RWPE2 (cell line): ENCODE results near the gene RLN3.
A peak's percentile ranks its signal among the peaks of the same experiment; 100 is the strongest.
"Not testable (repeated sequence)": the region's sequence is repeated elsewhere in the genome, so short reads cannot be mapped to it uniquely, and the experiment has no call there.

ENCODE experiments used
- ATAC-seq: fragments of 200-7000 bp; cut with Tn5 transposase; 3 replicates; pipeline ENCODE4 v1.9.1; 2021; ENCODE audit warnings: low read depth
- DNase-seq: peaks from one replicate; pipeline ENCODE4 v3.0.0-alpha.2; 2020; ENCODE audit warnings: low spot score
- H3K27ac ChIP-seq: fragments of 450-650 bp; 2 replicates; pipeline ENCODE4 v1.5.1; 2017; ENCODE audit warnings: mild to moderate bottlenecking; ENCODE audit not compliant: poor library complexity, severe bottlenecking
- H3K27me3 ChIP-seq: fragments of 250-450 bp; sonication (Bioruptor Pico); 2 replicates; pipeline ENCODE4 v1.5.1; 2021; ENCODE audit warnings: mild to moderate bottlenecking, moderate library complexity; ENCODE audit not compliant: insufficient read depth, poor library complexity, severe bottlenecking
- H3K36me3 ChIP-seq: fragments of 250-450 bp; sonication (Bioruptor Pico); 2 replicates; pipeline ENCODE4 v1.5.1; 2020; ENCODE audit warnings: low read depth, mild to moderate bottlenecking, moderate library complexity
- H3K4me1 ChIP-seq: fragments of 250-450 bp; sonication (Bioruptor Pico); 2 replicates; pipeline ENCODE4 v1.5.1; 2021; ENCODE audit warnings: mild to moderate bottlenecking, moderate library complexity; ENCODE audit not compliant: insufficient read depth, poor library complexity, severe bottlenecking
- H3K4me3 ChIP-seq: fragments of 250-450 bp; sonication (Bioruptor Pico); 2 replicates; pipeline ENCODE4 v1.5.1; 2021; ENCODE audit warnings: mild to moderate bottlenecking, moderate library complexity; ENCODE audit not compliant: severe bottlenecking
- H3K9me3 ChIP-seq: fragments of 250-450 bp; sonication (Bioruptor Pico); 2 replicates; pipeline ENCODE4 v1.5.1; 2021; ENCODE audit warnings: mild to moderate bottlenecking, moderate library complexity; ENCODE audit not compliant: severe bottlenecking
- TF ChIP-seq, protein P1 (sequence below): fragments of 450-650 bp; IDR thresholded peaks from one replicate; pipeline ENCODE4 v1.5.1; 2017; ENCODE audit warnings: mild to moderate bottlenecking, moderate library complexity; ENCODE audit not compliant: poor library complexity, severe bottlenecking

The RLN3 gene

DNA sequence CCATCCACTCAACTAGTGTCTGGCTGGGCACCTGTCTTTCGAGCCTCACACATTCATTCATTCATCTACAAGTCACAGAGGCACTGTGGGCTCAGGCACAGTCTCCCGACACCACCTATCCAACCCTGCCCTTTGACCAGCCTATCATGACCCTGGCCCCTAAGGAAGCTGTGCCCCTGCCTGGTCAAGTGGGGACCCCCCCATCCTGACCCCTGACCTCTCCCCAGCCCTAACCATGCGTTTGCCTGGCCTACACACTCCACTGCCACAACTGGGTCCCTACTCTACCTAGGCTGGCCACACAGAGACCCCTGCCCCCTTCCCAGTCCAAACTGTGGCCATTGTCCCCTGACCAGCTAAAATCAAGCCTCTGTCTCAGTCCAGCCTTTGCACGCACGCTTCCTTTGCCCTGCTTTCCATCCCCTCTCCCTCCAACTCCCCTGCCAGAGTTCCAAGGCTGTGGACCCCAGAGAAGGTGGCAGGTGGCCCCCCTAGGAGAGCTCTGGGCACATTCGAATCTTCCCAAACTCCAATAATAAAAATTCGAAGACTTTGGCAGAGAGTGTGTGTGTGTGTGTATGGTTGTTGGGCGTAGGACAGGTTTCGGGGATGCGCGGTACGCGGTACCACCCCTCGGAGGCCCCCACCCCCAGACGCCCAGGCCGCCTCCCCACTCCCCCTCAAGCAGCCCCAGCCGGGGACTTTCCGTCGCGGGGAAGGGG, 3.2 kb downstream of the RLN3 start:
- no peak overlapping the region for H3K27ac ChIP-seq
- DNase-seq (no peak), ATAC-seq (no peak; the same call in 2 of the 3 replicates)

DNA sequence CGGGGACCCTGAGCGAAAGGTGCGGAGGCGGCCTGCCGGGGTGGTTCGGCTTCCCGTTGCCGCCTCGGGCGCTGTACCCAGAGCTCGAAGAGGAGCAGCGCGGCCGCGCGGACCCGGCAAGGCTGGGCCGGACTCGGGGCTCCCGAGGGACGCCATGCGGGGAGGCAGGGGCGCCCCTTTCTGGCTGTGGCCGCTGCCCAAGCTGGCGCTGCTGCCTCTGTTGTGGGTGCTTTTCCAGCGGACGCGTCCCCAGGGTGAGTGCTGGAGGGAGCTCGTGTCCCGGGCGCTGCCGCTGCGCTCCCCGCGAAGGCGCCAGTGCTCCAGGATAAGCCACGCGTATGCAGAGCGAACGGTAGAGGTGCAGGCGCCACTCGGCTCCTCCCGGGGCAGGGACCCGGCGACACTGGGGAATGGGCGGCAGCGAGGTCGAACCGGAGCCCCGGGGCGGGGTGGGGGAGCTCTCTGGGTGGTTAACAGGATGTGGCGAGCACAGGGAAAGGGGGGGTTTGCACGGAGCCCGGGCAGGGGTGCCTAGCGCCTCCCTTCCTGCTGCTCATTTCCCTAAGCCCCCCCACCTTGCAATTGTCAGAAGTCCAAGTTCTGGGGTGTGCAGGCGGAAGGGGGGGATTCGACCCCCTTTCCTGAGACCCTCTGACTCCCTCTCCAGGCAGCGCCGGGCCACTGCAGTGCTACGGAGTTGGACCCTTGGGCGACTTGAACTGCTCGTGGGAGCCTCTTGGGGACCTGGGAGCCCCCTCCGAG, 4.0 kb downstream of the RLN3 start, which contains the start of gene IL27RA:
Gene IL27RA (plus strand): TSS at position 44 of the 762 bp plus-strand sequence. CDS start 111 bp downstream, at position 155.
- Histone ChIP-seq H3K4me1 (no peaks in the 10 kb centered on the region), H3K27me3 (no peaks in the 10 kb centered on the region), H3K27ac (no peak within 1 kb of the TSS), H3K36me3 (no peaks in the 10 kb centered on the region), H3K9me3 (no peaks in the 10 kb centered on the region), H3K4me3 (peak within 1 kb of the TSS; percentile 62)
- DNase-seq: no peak
- ATAC-seq: peak; percentile 84
- TF ChIP-seq, protein P1, sequence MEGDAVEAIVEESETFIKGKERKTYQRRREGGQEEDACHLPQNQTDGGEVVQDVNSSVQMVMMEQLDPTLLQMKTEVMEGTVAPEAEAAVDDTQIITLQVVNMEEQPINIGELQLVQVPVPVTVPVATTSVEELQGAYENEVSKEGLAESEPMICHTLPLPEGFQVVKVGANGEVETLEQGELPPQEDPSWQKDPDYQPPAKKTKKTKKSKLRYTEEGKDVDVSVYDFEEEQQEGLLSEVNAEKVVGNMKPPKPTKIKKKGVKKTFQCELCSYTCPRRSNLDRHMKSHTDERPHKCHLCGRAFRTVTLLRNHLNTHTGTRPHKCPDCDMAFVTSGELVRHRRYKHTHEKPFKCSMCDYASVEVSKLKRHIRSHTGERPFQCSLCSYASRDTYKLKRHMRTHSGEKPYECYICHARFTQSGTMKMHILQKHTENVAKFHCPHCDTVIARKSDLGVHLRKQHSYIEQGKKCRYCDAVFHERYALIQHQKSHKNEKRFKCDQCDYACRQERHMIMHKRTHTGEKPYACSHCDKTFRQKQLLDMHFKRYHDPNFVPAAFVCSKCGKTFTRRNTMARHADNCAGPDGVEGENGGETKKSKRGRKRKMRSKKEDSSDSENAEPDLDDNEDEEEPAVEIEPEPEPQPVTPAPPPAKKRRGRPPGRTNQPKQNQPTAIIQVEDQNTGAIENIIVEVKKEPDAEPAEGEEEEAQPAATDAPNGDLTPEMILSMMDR: peak; percentile 53

More for the DNA sequence above, 3.2 kb downstream of the RLN3 start:
- Histone ChIP-seq H3K36me3 (no peaks in the 10 kb centered on the region), H3K27me3 (no peaks in the 10 kb centered on the region), H3K4me1 (no peaks in the 10 kb centered on the region), H3K4me3 (peak overlapping the region; percentile 62), H3K9me3 (no peaks in the 10 kb centered on the region)
- TF ChIP-seq, protein P1: no peak

DNA sequence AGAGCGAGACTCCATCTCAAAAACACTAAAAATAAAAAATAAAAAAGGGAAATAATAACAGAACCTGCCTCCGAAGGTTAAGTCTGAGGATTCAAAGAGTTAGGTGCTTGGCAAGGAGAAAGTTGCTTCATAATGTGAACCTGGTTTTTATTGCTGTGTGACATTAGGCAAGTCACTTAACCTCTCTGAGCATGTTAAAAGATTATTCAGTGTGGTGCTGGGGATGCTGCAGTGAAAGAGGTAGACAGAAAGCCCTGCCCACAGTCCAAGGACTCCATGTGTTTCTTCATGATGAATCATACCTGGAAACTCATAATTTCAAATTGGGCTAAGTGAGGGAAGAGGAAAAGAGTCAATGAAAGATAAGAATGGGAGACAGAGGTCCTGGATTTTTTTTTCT, 6.0 kb downstream of the RLN3 start:
- Histone ChIP-seq H3K36me3 (no peaks in the 10 kb centered on the region), H3K27me3 (no peaks in the 10 kb centered on the region), H3K27ac (no peak overlapping the region), H3K4me1 (no peaks in the 10 kb centered on the region), H3K4me3 (no peak overlapping the region), H3K9me3 (no peaks in the 10 kb centered on the region)
- no peak for DNase-seq
- ATAC-seq: no peak
- TF ChIP-seq, protein P1: no peak

DNA sequence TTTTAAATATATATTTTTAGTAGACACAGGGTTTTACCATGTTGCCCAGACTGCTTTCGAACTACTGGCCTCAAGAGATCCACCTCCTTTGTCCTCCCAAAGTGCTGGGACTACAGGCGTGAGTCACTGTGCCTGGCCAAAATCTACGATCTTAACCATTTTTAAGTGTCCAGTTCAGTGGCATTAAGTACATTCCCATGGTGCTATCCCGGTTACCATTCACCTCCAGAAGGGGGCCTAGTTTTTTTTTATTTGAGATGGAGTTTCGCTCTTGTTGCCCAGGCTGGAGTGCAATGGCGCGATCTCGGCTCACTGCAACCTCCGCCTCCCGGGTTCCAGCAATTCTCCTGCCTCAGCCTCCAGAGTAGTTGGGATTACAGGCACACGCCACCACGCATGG, 7.2 kb downstream of the RLN3 start:
- H3K27ac ChIP-seq, ATAC-seq, H3K27me3 ChIP-seq, H3K4me3 ChIP-seq, H3K9me3 ChIP-seq, DNase-seq, H3K36me3 ChIP-seq, H3K4me1 ChIP-seq: not testable (repeated sequence)
- TF ChIP-seq, protein P1: peak; percentile 6
